GM21447 (cell line): Measurements from ENCODE around the gene STAU1.
A peak's percentile ranks its signal among the peaks of the same experiment; 100 is the strongest.
"Not testable (repeated sequence)": the region's sequence is repeated elsewhere in the genome, so short reads cannot be mapped to it uniquely, and the experiment has no call there.

Experiments
- ATAC-seq: cut with Tn5 transposase; IDR thresholded peaks from one replicate; pipeline ENCODE4 v1.9.1; 2021; ENCODE audit not compliant: unreplicated experiment

Gene STAU1

GRCh38 chr20:49207076-49207475 is 18.9 kb upstream of the STAU1 start:
- no peak for ATAC-seq

- ATAC-seq, result no peak
Observed at GRCh38 chr20:49203746-49204145, 15.6 kb upstream of the STAU1 start.

- no peak for ATAC-seq
Observed at GRCh38 chr20:49203011-49203410, 14.9 kb upstream of the STAU1 start.

- ATAC-seq, result no peak
Observed at GRCh38 chr20:49199729-49200293, 11.7 kb upstream of the STAU1 start.

- ATAC-seq, result not testable (repeated sequence)
Observed at GRCh38 chr20:49192944-49193518, 4.9 kb upstream of the STAU1 start.

- peak; percentile 5 for ATAC-seq
Observed at GRCh38 chr20:49187330-49187850, 744 bp downstream of the STAU1 start.

- ATAC-seq, result peak; percentile 32
Observed at GRCh38 chr20:49186535-49187329, 1.4 kb downstream of the STAU1 start.

- no peak for ATAC-seq
Observed at GRCh38 chr20:49185071-49185761, 2.9 kb downstream of the STAU1 start.

GRCh38 chr20:49184691-49185070 is 3.5 kb downstream of the STAU1 start:
- ATAC-seq, result no peak

- ATAC-seq, result not testable (repeated sequence)
Observed at GRCh38 chr20:49184084-49184501, 4.0 kb downstream of the STAU1 start.

GRCh38 chr20:49183444-49183843 is 4.7 kb downstream of the STAU1 start:
- ATAC-seq, result no peak

GRCh38 chr20:49181265-49181877 is 6.8 kb downstream of the STAU1 start:
- ATAC-seq, result no peak

- peak; percentile 64 for ATAC-seq
Observed at GRCh38 chr20:49179368-49180277, 8.5 kb downstream of the STAU1 start.

GRCh38 chr20:49174183-49174582 is 14.0 kb downstream of the STAU1 start:
- ATAC-seq, result no peak

GRCh38 chr20:49172413-49172812 is 15.7 kb downstream of the STAU1 start:
- ATAC-seq, result no peak

GRCh38 chr20:49171909-49172308 is 16.2 kb downstream of the STAU1 start:
- no peak for ATAC-seq

GRCh38 chr20:49170714-49171113 is 17.4 kb downstream of the STAU1 start:
- ATAC-seq, result no peak

GRCh38 chr20:49169547-49169946 is 18.6 kb downstream of the STAU1 start:
- no peak for ATAC-seq

- not testable (repeated sequence) for ATAC-seq
Observed at GRCh38 chr20:49168864-49169263, 19.3 kb downstream of the STAU1 start.
